DOHH2 (cell line): ENCODE results near the gene TWIST2.

ENCODE experiments used
- CTCF ChIP-seq: fragments of 200-600 bp; sonication (generic); IDR thresholded peaks from one replicate; pipeline ENCODE4 v1.5.1; 2014; ENCODE audit warnings: antibody characterized with exemption, mild to moderate bottlenecking, low read depth, low read length; ENCODE audit not compliant: poor library complexity, severe bottlenecking
- EZH2phosphoT487 ChIP-seq: fragments of 200-600 bp; sonication (generic); IDR thresholded peaks from 2 replicates; pipeline ENCODE4 v1.6.1; 2017; ENCODE audit warnings: borderline replicate concordance, mild to moderate bottlenecking, antibody characterized with exemption, low read length, moderate library complexity, mixed read lengths

- TF ChIP-seq CTCF (no peak), EZH2phosphoT487 (no peak)
Measured at GRCh38 chr2:238921259-238921658, 73.4 kb downstream of the TWIST2 start.
